Measurements from ENCODE around the gene CNN3.

The CNN3 gene

DNA sequence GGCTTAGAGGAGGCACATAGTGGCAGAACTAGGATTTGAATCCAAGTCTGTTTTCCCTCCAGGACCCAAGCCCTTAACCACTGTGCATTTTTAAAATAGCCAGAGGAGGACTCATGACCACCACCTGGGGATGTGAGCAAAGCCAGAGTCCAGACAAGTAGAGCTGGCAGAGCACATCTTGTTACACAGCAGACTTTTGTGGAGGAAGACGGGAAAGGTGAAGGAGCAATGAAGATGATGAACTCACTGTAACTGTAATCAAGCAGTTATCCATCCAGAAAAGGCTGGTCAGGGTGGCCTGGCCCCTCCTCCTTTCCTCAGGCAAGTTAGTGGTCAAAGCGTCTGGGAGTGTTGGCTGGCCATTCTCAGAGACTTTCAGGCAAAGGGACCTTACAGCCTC lies 55.9 kb downstream of the CNN3 start:
- no peak overlapping the region for H3K4me3 ChIP-seq (ENCODE audit: low read depth, low read length)
- no peak for DNase-seq (ENCODE audit: low read depth)
- TF ChIP-seq, protein P1, sequence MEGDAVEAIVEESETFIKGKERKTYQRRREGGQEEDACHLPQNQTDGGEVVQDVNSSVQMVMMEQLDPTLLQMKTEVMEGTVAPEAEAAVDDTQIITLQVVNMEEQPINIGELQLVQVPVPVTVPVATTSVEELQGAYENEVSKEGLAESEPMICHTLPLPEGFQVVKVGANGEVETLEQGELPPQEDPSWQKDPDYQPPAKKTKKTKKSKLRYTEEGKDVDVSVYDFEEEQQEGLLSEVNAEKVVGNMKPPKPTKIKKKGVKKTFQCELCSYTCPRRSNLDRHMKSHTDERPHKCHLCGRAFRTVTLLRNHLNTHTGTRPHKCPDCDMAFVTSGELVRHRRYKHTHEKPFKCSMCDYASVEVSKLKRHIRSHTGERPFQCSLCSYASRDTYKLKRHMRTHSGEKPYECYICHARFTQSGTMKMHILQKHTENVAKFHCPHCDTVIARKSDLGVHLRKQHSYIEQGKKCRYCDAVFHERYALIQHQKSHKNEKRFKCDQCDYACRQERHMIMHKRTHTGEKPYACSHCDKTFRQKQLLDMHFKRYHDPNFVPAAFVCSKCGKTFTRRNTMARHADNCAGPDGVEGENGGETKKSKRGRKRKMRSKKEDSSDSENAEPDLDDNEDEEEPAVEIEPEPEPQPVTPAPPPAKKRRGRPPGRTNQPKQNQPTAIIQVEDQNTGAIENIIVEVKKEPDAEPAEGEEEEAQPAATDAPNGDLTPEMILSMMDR (IDR thresholded peaks at IDR 0.05; ENCODE audit: low read depth, low read length, missing control alignments), result no peak

DNA sequence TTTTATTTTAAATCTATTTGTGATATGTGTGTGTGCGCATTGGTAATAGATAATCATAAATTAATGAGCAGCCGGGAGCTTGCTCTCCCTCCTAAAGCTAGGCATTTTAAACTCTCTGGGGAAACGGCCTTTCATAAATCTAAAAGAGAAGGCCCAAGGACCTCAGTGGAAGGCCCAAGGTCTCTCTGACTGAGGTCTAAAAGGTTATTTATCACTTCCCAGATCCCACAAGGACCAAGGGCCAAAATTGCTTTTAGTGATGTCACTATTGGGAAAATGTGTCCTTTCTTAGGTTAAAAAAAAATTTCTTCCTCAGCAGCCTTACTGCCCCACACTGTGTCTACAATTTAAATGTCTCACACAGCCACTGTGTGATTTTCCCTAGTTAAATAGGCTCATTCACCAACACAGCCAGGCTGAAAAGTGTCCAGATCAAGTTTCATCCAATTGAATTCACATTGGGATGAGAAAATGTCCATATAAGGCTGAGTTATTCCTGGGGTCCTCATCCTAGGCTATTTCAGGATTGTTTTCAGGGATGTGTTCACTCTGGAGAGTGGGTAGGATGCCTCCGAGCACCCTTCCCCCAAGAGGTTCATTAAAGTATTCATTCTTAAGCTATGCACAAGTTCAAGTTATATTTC lies 60.6 kb downstream of the CNN3 start:
- no peak for DNase-seq (ENCODE audit: low read depth)
- H3K4me3 ChIP-seq (ENCODE audit: low read depth, low read length), result no peak overlapping the region
- TF ChIP-seq, protein P1 (IDR thresholded peaks at IDR 0.05; ENCODE audit: low read depth, low read length, missing control alignments), result no peak

GRCh38 chr1:94865360-94865759 lies 61.5 kb downstream of the CNN3 start:
- DNase-seq (ENCODE audit: low read depth), result no peak
- no peak overlapping the region for H3K4me3 ChIP-seq (ENCODE audit: low read depth, low read length)
- TF ChIP-seq, protein P1 (IDR thresholded peaks at IDR 0.05; ENCODE audit: low read depth, low read length, missing control alignments), result no peak

DNA sequence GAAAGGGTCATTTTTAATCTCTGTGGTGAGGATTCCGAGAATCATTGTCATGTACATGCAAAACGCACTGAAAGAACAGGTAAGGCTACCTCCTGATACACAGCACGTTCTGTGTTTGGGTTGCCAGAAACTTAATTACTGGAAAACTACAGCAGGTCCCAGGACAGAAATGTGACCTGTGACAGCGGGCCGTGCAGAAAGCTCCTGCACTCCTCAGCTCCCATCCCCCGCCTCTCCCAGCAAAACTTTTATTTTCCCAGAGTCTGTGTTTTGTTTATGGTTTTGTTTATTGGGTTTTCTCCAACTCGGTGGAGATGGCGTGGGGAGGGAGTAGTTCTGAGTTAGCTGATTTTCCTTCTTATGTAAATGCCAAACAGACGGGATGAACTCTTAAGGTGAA lies 62.1 kb downstream of the CNN3 start:
- no peak for DNase-seq (ENCODE audit: low read depth)
- H3K4me3 ChIP-seq (ENCODE audit: low read depth, low read length), result no peak overlapping the region
- TF ChIP-seq, protein P1 (IDR thresholded peaks at IDR 0.05; ENCODE audit: low read depth, low read length, missing control alignments), result no peak

- no peak overlapping the region for H3K4me3 ChIP-seq (ENCODE audit: low read depth, low read length)
- TF ChIP-seq, protein P1 (IDR thresholded peaks at IDR 0.05; ENCODE audit: low read depth, low read length, missing control alignments), result no peak
- DNase-seq (ENCODE audit: low read depth), result no peak
These were observed 63.0 kb downstream of the CNN3 start for GRCh38 chr1:94863919-94864318.

GRCh38 chr1:94863297-94863911 lies 63.5 kb downstream of the CNN3 start:
- H3K4me3 ChIP-seq (ENCODE audit: low read depth, low read length), result no peak overlapping the region
- DNase-seq (ENCODE audit: low read depth), result no peak
- TF ChIP-seq, protein P1 (IDR thresholded peaks at IDR 0.05; ENCODE audit: low read depth, low read length, missing control alignments), result no peak

GRCh38 chr1:94862718-94863117 lies 64.2 kb downstream of the CNN3 start:
- DNase-seq (ENCODE audit: low read depth), result no peak
- TF ChIP-seq, protein P1 (IDR thresholded peaks at IDR 0.05; ENCODE audit: low read depth, low read length, missing control alignments), result no peak
- H3K4me3 ChIP-seq (ENCODE audit: low read depth, low read length), result no peak overlapping the region
